Measurements from ENCODE around the gene MYH10.

DNA sequence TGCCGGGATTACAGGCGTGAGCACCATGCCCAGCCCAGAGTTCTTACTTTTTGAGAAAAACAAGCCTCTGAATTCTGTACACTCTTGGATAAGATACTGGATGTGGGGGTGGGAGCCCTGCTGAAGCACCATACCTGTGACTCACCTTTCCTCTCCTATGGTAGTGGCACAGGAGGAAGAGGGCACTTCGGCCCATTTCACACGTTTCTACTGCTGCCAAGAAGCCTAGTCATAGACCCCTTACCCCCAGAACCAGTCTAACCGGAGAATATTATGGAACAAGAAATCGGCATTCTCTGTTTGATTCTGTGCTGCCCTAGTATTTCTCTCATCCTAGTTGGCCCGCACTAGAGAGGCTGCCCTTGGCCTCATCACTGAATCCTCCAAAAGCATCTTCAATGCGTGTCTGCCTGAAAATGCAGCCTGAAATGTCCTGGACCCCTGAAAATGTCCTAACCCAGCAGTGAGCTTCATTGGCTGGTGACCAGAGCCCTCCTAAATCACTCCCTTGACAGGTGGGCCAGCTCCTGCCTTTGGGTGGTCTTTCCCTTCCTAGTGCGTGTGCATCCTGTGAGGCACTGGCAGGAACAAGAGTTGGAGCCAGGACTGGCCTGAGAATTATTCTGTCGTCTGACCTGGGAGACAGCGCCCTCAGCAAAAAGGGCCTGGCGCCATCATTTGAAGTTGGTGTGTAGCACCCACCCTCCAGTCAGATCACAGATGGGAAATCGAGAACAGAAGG lies 156.9 kb downstream of the MYH10 start:
- TF ChIP-seq CTCF (IDR thresholded peaks at IDR 0.05): no peak
- TF ChIP-seq POLR2AphosphoS5 (IDR thresholded peaks at IDR 0.05): no peak
- no peak for TF ChIP-seq POLR2A (IDR thresholded peaks at IDR 0.05)
